ENCODE results near the gene PNPLA2.

DNA sequence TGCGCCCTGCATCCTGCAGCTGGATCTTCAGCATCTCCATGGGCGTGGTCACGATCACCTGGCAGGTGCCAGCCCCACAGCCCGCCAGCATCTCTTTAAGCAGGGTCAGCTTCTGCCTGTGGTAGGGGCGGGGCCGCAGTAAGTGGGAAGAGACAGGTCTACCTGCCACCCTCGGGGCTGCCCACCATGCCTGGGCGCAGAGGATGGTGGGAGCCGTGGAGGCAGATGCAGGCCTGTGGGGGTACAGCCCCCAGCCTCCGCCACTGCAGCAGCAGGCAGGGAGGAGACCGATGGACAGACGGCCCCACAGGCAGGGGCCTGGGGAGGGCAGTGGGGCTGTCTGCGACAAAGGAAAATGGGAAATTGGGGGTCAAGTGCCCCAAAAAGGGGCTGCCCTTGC, 25.8 kb upstream of the PNPLA2 start:
- no peak for TF ChIP-seq POLR2A (IDR thresholded peaks at IDR 0.05)
- TF ChIP-seq, protein P1, sequence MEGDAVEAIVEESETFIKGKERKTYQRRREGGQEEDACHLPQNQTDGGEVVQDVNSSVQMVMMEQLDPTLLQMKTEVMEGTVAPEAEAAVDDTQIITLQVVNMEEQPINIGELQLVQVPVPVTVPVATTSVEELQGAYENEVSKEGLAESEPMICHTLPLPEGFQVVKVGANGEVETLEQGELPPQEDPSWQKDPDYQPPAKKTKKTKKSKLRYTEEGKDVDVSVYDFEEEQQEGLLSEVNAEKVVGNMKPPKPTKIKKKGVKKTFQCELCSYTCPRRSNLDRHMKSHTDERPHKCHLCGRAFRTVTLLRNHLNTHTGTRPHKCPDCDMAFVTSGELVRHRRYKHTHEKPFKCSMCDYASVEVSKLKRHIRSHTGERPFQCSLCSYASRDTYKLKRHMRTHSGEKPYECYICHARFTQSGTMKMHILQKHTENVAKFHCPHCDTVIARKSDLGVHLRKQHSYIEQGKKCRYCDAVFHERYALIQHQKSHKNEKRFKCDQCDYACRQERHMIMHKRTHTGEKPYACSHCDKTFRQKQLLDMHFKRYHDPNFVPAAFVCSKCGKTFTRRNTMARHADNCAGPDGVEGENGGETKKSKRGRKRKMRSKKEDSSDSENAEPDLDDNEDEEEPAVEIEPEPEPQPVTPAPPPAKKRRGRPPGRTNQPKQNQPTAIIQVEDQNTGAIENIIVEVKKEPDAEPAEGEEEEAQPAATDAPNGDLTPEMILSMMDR (IDR thresholded peaks at IDR 0.05): no peak

All from gastroesophageal sphincter (tissue), 3 donors.